Measurements from ENCODE around the gene CNIH2. TPM values are rescaled to one million over a fixed set of nuclear protein-coding genes. Genes with fewer than 3 reads are reported as not detected.

CNIH2 gene
- total RNA-seq, 3 donors from 2014 or later: 1.0 to 1.9 (median 1.3) TPM

- Histone ChIP-seq H3K4me3 (no peak overlapping the region), H3K4me1 (ENCODE audit: low read depth) (no peaks in the 10 kb centered on the region), H3K36me3 (ENCODE audit: low read depth) (no peaks in the 10 kb centered on the region), H3K9me3 (no peaks in the 10 kb centered on the region)
- ATAC-seq (no peak), DNase-seq (no peak)
- intact Hi-C loops (cut with DNase I, micrococcal nuclease): no loop called here
- no peak for TF ChIP-seq CTCF (IDR thresholded peaks at IDR 0.05)
Observed at GRCh38 chr11:66232769-66233168, 45.2 kb upstream of the CNIH2 start.

GRCh38 chr11:66233301-66233700, 44.7 kb upstream of the CNIH2 start:
- H3K4me1 ChIP-seq (ENCODE audit: low read depth): no peaks in the 10 kb centered on the region
- H3K9me3 ChIP-seq: no peaks in the 10 kb centered on the region
- no peak for TF ChIP-seq CTCF (IDR thresholded peaks at IDR 0.05)
- DNase-seq: no peak
- no peaks in the 10 kb centered on the region for H3K36me3 ChIP-seq (ENCODE audit: low read depth)
- no peak for ATAC-seq
- H3K4me3 ChIP-seq: no peak overlapping the region
- intact Hi-C loops (cut with DNase I, micrococcal nuclease): no loop called here

- DNase-seq (no peak), ATAC-seq (no peak)
- Histone ChIP-seq H3K4me3 (no peak overlapping the region), H3K4me1 (ENCODE audit: low read depth) (no peaks in the 10 kb centered on the region), H3K9me3 (no peaks in the 10 kb centered on the region), H3K36me3 (ENCODE audit: low read depth) (no peaks in the 10 kb centered on the region)
- no peak for TF ChIP-seq CTCF (IDR thresholded peaks at IDR 0.05)
- intact Hi-C loops (cut with DNase I, micrococcal nuclease): no loop called here
Observed at GRCh38 chr11:66235141-66235540, 42.8 kb upstream of the CNIH2 start.

- no peaks in the 10 kb centered on the region for H3K36me3 ChIP-seq (ENCODE audit: low read depth)
- DNase-seq (no peak), ATAC-seq (no peak)
- intact Hi-C loops (cut with DNase I, micrococcal nuclease): no loop called here
- H3K4me3 ChIP-seq: no peak overlapping the region
- TF ChIP-seq CTCF (IDR thresholded peaks at IDR 0.05): no peak
- H3K4me1 ChIP-seq (ENCODE audit: low read depth): no peaks in the 10 kb centered on the region
- no peaks in the 10 kb centered on the region for H3K9me3 ChIP-seq
Observed at GRCh38 chr11:66237867-66238266, 40.1 kb upstream of the CNIH2 start.

- H3K36me3 ChIP-seq (ENCODE audit: low read depth): no peaks in the 10 kb centered on the region
- no peak for DNase-seq
- intact Hi-C loops (cut with DNase I, micrococcal nuclease): no loop called here
- no peak for TF ChIP-seq CTCF (IDR thresholded peaks at IDR 0.05)
- no peak for ATAC-seq
- H3K4me1 ChIP-seq (ENCODE audit: low read depth): no peaks in the 10 kb centered on the region
- no peak overlapping the region for H3K4me3 ChIP-seq
- H3K9me3 ChIP-seq: no peaks in the 10 kb centered on the region
Observed at GRCh38 chr11:66238786-66239413, 39.1 kb upstream of the CNIH2 start.

GRCh38 chr11:66239511-66239910, 38.5 kb upstream of the CNIH2 start:
- TF ChIP-seq CTCF (IDR thresholded peaks at IDR 0.05): no peak
- Histone ChIP-seq H3K9me3 (no peaks in the 10 kb centered on the region), H3K36me3 (ENCODE audit: low read depth) (no peaks in the 10 kb centered on the region), H3K4me1 (ENCODE audit: low read depth) (no peaks in the 10 kb centered on the region), H3K4me3 (no peak overlapping the region)
- DNase-seq (no peak), ATAC-seq (no peak)
- intact Hi-C loops (cut with DNase I, micrococcal nuclease): no loop called here

All from mucosa of descending colon (tissue), 3 donors.